ENCODE measurements around the gene PHC2.

The PHC2 gene

GRCh38 chr1:33425900-33426299 lies 5.0 kb downstream of the PHC2 start:
- DNase-seq (ENCODE audit: low read depth in 2 of 2): no peak

GRCh38 chr1:33424610-33425009 lies 6.3 kb downstream of the PHC2 start:
- DNase-seq (ENCODE audit: low read depth in 2 of 2): no peak

- no peak for DNase-seq (ENCODE audit: low read depth in 2 of 2)
Observed at GRCh38 chr1:33424205-33424604, 6.7 kb downstream of the PHC2 start.

- DNase-seq (ENCODE audit: low read depth in 2 of 2): no peak
Observed at GRCh38 chr1:33420870-33421775, 9.8 kb downstream of the PHC2 start.

- DNase-seq (ENCODE audit: low read depth in 2 of 2): no peak
Observed at GRCh38 chr1:33418811-33419210, 12.1 kb downstream of the PHC2 start.

GRCh38 chr1:33414879-33415278 lies 16.0 kb downstream of the PHC2 start:
- no peak for DNase-seq (ENCODE audit: low read depth in 2 of 2)

GRCh38 chr1:33410091-33410701 lies 20.7 kb downstream of the PHC2 start:
- no peak for DNase-seq (ENCODE audit: low read depth in 2 of 2)

GRCh38 chr1:33408093-33408436 lies 22.8 kb downstream of the PHC2 start:
- no peak for DNase-seq (ENCODE audit: low read depth in 2 of 2)

- DNase-seq (ENCODE audit: low read depth in 2 of 2): no peak
Observed at GRCh38 chr1:33407352-33408092, 23.4 kb downstream of the PHC2 start.

- DNase-seq (ENCODE audit: low read depth in 2 of 2): no peak
Observed at GRCh38 chr1:33402206-33402605, 28.7 kb downstream of the PHC2 start.

- DNase-seq (ENCODE audit: low read depth in 2 of 2): no peak
Observed at GRCh38 chr1:33401471-33401870, 29.4 kb downstream of the PHC2 start.

- no peak for DNase-seq (ENCODE audit: low read depth in 2 of 2)
Observed at GRCh38 chr1:33400153-33400911, 30.6 kb downstream of the PHC2 start.

GRCh38 chr1:33399375-33399774 lies 31.5 kb downstream of the PHC2 start:
- no peak for DNase-seq (ENCODE audit: low read depth in 2 of 2)

GRCh38 chr1:33397994-33398393 lies 32.9 kb downstream of the PHC2 start:
- no peak for DNase-seq (ENCODE audit: low read depth in 2 of 2)

- DNase-seq (ENCODE audit: low read depth in 2 of 2): no peak
Observed at GRCh38 chr1:33397125-33397506, 33.8 kb downstream of the PHC2 start.

GRCh38 chr1:33396188-33397124 lies 34.4 kb downstream of the PHC2 start:
- DNase-seq (ENCODE audit: low read depth in 2 of 2): no peak

- no peak for DNase-seq (ENCODE audit: low read depth in 2 of 2)
Observed at GRCh38 chr1:33394770-33395169, 36.1 kb downstream of the PHC2 start.

GRCh38 chr1:33393991-33394390 lies 36.9 kb downstream of the PHC2 start:
- DNase-seq (ENCODE audit: low read depth in 2 of 2): no peak

GRCh38 chr1:33393524-33393923 lies 37.4 kb downstream of the PHC2 start:
- no peak for DNase-seq (ENCODE audit: low read depth in 2 of 2)

- DNase-seq (ENCODE audit: low read depth in 2 of 2): no peak
Observed at GRCh38 chr1:33392639-33393038, 38.3 kb downstream of the PHC2 start.

GRCh38 chr1:33392206-33392605 lies 38.7 kb downstream of the PHC2 start:
- DNase-seq (ENCODE audit: low read depth in 2 of 2): no peak
